ENCODE results near the gene THAP6.

The THAP6 gene

GRCh38 chr4:75557696-75558095, 43.4 kb downstream of the THAP6 start:
- no peak for DNase-seq (ENCODE audit: low read depth)
- no peak overlapping the region for H3K4me3 ChIP-seq (ENCODE audit: low read length)
- no peak for TF ChIP-seq CTCF (conservative IDR thresholded peaks at IDR 0.05; ENCODE audit: low read depth, low read length)

- no peak for DNase-seq (ENCODE audit: low read depth)
- no peak for TF ChIP-seq CTCF (conservative IDR thresholded peaks at IDR 0.05; ENCODE audit: low read depth, low read length)
- no peak overlapping the region for H3K4me3 ChIP-seq (ENCODE audit: low read length)
These were observed 47.5 kb downstream of the THAP6 start for GRCh38 chr4:75561789-75562188.

- no peak for TF ChIP-seq CTCF (conservative IDR thresholded peaks at IDR 0.05; ENCODE audit: low read depth, low read length)
- DNase-seq (ENCODE audit: low read depth) = no peak
- H3K4me3 ChIP-seq (ENCODE audit: low read length) = no peak overlapping the region
These were observed 49.8 kb downstream of the THAP6 start for GRCh38 chr4:75564023-75564422.

- H3K4me3 ChIP-seq (ENCODE audit: low read length) = no peak overlapping the region
- no peak for DNase-seq (ENCODE audit: low read depth)
- no peak for TF ChIP-seq CTCF (conservative IDR thresholded peaks at IDR 0.05; ENCODE audit: low read depth, low read length)
These were observed 51.2 kb downstream of the THAP6 start for GRCh38 chr4:75565481-75565880.

- no peak for TF ChIP-seq CTCF (conservative IDR thresholded peaks at IDR 0.05; ENCODE audit: low read depth, low read length)
- no peak overlapping the region for H3K4me3 ChIP-seq (ENCODE audit: low read length)
- DNase-seq (ENCODE audit: low read depth) = no peak
These were observed 52.6 kb downstream of the THAP6 start for GRCh38 chr4:75566911-75567310.

GRCh38 chr4:75567725-75568124, 53.5 kb downstream of the THAP6 start:
- no peak overlapping the region for H3K4me3 ChIP-seq (ENCODE audit: low read length)
- no peak for DNase-seq (ENCODE audit: low read depth)
- TF ChIP-seq CTCF (conservative IDR thresholded peaks at IDR 0.05; ENCODE audit: low read depth, low read length) = no peak
